ENCODE results near the gene CYP3A5. TPM values are rescaled to one million over a fixed set of nuclear protein-coding genes. Genes with fewer than 3 reads are reported as not detected.

Gene CYP3A5
- total and polyA plus RNA-seq, 2 of the 13 experiments (the other 11 are each of a cell fraction or from before 2014, with no cell fraction given), result 5.7 to 9.3 TPM

GRCh38 chr7:99677013-99677647 lies 2.7 kb downstream of the CYP3A5 start:
- BruUV-seq (replicated peaks), result no TSS peak
- Histone ChIP-seq H3K9ac (ENCODE audit: insufficient read depth, low read depth, low read length) (no peak overlapping the region), H3K27ac (ENCODE audit: extremely low read length, insufficient read depth, low read length) (peak overlapping the region; percentile 34), H4K20me1 (ENCODE audit: insufficient read depth, low read length) (no peaks in the 10 kb centered on the region), H3K9me3 (ENCODE audit: low read length) (0 out of 2 replicates have a peak, but pooled peaks cover 2% of the 10 kb centered on the region), H3K79me2 (ENCODE audit: insufficient read depth, low read length) (no peaks in the 10 kb centered on the region), H3K36me3 (replicated peaks in 1 of 2; ENCODE audit: control insufficient read depth in 1 of 2, insufficient read depth in 2 of 2, low read length in 2 of 2) (no peaks in the 10 kb centered on the region), H3K4me1 (ENCODE audit: insufficient read depth, low read length) (peaks cover 51% of the 10 kb centered on the region), H3K4me3 (replicated peaks in 1 of 3; ENCODE audit: insufficient read depth in 1 of 3, low read depth in 2 of 3, low read length in 3 of 3) (no peak overlapping the region), H3K4me2 (ENCODE audit: low read depth, low read length) (peak overlapping the region; percentile 37), H3K27me3 (ENCODE audit: control insufficient read depth in 1 of 2, insufficient read depth in 2 of 2, low read length in 2 of 2) (no peaks in the 10 kb centered on the region), H2AFZ (ENCODE audit: low read length) (no peak overlapping the region)
- POLR2A ChIA-PET, result interaction anchor here (6.0 kb wide), 1 partner anchor 17 kb away, joined by 119 read pairs; no protein-coding TSS in a partner anchor
- 54% methylated on average over 4 of the region's 4 CpGs for WGBS (ENCODE audit: low lambda C conversion rate)
- ATAC-seq (no peak; the same call in 2 of the 3 replicates), DNase-seq (ENCODE audit: low spot score) (no peak), FAIRE-seq (no peak)
- in situ Hi-C loops (cut with HindIII; ENCODE audit: extremely low pct_ligation_motif_present, low pct_unique_long_range_greater_than_20kb), result no loop called here
- CTCF ChIA-PET (ENCODE audit: low intra/inter-chr PET ratio, low total read pairs), result no interaction called here
- intact Hi-C loops (cut with micrococcal nuclease; ENCODE audit: unreplicated experiment), result no loop called here
- TF ChIP-seq ZMYM2 (CRISPR knock-in tag; IDR thresholded peaks at IDR 0.05), result no peak
- peak; percentile 8; the same call in 1 of the 2 replicates for TF ChIP-seq BRF2 (CRISPR knock-in tag; IDR thresholded peaks at IDR 0.05)
- 0 out of 2 replicates have a peak, but pooled peaks have one; percentile 3 for TF ChIP-seq ZNF280D (CRISPR knock-in tag; IDR thresholded peaks at IDR 0.05)
- TF ChIP-seq, protein P1, sequence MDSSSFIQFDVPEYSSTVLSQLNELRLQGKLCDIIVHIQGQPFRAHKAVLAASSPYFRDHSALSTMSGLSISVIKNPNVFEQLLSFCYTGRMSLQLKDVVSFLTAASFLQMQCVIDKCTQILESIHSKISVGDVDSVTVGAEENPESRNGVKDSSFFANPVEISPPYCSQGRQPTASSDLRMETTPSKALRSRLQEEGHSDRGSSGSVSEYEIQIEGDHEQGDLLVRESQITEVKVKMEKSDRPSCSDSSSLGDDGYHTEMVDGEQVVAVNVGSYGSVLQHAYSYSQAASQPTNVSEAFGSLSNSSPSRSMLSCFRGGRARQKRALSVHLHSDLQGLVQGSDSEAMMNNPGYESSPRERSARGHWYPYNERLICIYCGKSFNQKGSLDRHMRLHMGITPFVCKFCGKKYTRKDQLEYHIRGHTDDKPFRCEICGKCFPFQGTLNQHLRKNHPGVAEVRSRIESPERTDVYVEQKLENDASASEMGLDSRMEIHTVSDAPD (CRISPR knock-in tag; IDR thresholded peaks at IDR 0.05), result no peak
- TF ChIP-seq RFX5 (IDR thresholded peaks at IDR 0.05; ENCODE audit: low read depth, low read length), result no peak
- TF ChIP-seq MAZ (IDR thresholded peaks at IDR 0.05; ENCODE audit: borderline replicate concordance, low read depth, low read length), result no peak
- TF ChIP-seq MAZ (CRISPR knock-in tag; IDR thresholded peaks at IDR 0.05; ENCODE audit: low read depth), result no peak
- TF ChIP-seq ELF4 (CRISPR knock-in tag; IDR thresholded peaks at IDR 0.05; ENCODE audit: borderline replicate concordance), result no peak
- peak; percentile 13; the same call in 1 of the 2 replicates for TF ChIP-seq MED1 (CRISPR knock-in tag; IDR thresholded peaks at IDR 0.05)
- 0 out of 2 replicates have a peak, but pooled peaks have one; percentile 35 for TF ChIP-seq ZNF564 (CRISPR knock-in tag; IDR thresholded peaks at IDR 0.05)
- TF ChIP-seq ZNF597 (CRISPR knock-in tag; IDR thresholded peaks at IDR 0.05), result no peak
- no peak for TF ChIP-seq SRY (CRISPR knock-in tag; IDR thresholded peaks at IDR 0.05)
- TF ChIP-seq ZNF296 (CRISPR knock-in tag; conservative IDR thresholded peaks at IDR 0.05), result no peak
- no peak for TF ChIP-seq TEAD3 (CRISPR knock-in tag; optimal IDR thresholded peaks at IDR 0.05; ENCODE audit: borderline replicate concordance)

All from HepG2 (cell line).